Dendritic cell treated with granulocyte-macrophage colony-stimulating factor and Interleukin-4, amounts not matched to agents 40 ng/mL and 50 ng/mL, for 4 days (primary cell): ENCODE measurements around the gene PDE9A.
"Not testable (repeated sequence)": the region's sequence is repeated elsewhere in the genome, so short reads cannot be mapped to it uniquely, and the experiment has no call there.

Experiments used
- H3K27ac Mint-ChIP-seq: one replicate; pipeline ENCODE4 v1.8.0; 2022; ENCODE audit warnings: mild to moderate bottlenecking, mixed read lengths
- H3K27me3 Mint-ChIP-seq: one replicate; pipeline ENCODE4 v1.8.0; 2022; ENCODE audit warnings: mild to moderate bottlenecking, mixed read lengths
- H3K36me3 Mint-ChIP-seq: one replicate; pipeline ENCODE4 v1.8.0; 2022; ENCODE audit warnings: low read depth, mixed read lengths
- H3K4me1 Mint-ChIP-seq: one replicate; pipeline ENCODE4 v1.8.0; 2022; ENCODE audit warnings: low read depth, mixed read lengths
- H3K4me3 Mint-ChIP-seq: one replicate; pipeline ENCODE4 v1.8.0; 2022; ENCODE audit warnings: mild to moderate bottlenecking, moderate library complexity, mixed read lengths
- H3K9me3 Mint-ChIP-seq: one replicate; pipeline ENCODE4 v1.8.0; 2022; ENCODE audit warnings: mixed read lengths
- intact Hi-C: fragments of 100-400 bp; cut with micrococcal nuclease; formaldehyde crosslinking; loops from one replicate; pipeline ENCODE4 v1.15.0; 2022

PDE9A gene

DNA sequence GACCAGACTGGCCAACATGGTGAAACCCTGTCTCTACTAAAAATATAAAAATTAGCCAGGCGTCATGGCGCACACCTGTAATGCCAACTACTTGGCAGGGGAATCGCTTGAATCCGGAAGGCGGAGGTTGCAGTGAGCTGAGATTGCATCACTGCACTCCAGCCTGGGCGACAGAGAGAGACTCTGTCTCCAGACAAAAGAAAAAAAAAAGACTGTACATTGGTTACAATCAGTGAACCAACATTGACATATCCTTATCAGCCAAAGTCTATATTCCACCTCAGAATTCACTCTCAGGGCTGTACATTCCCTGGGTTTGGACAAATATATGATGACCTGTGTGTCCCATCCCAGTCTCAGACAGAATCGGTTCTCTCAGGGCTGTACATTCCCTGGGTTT lies 62.0 kb downstream of the PDE9A start:
- H3K9me3 Mint-ChIP-seq, H3K27me3 Mint-ChIP-seq, H3K27ac Mint-ChIP-seq, H3K36me3 Mint-ChIP-seq, H3K4me1 Mint-ChIP-seq, intact Hi-C loops, H3K4me3 Mint-ChIP-seq: not testable (repeated sequence)

DNA sequence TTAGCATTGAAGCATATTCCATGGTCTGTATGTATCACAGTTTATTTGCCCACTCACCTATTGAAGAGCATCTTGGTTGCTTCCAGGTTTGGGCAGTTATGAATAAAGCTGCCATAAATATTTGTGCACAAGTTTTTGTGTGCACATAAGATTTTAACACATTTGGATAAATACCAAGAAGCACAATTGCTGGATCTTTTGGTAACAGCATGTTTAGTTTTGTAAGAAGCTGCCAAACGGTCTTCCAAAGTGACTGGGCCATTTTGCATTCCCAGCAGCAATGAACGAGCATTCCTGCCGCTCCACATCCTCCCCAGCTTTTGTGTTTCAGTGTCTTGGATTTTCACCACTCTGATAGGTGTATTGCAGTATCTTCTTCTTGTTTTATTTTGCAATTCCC lies 62.7 kb downstream of the PDE9A start:
- Mint-ChIP-seq H3K4me3 (no peak overlapping the region), H3K27me3 (no peaks in the 10 kb centered on the region), H3K4me1 (no peaks in the 10 kb centered on the region), H3K27ac (no peak overlapping the region), H3K36me3 (no peaks in the 10 kb centered on the region), H3K9me3 (no peaks in the 10 kb centered on the region)
- intact Hi-C loops, result no loop called here

DNA sequence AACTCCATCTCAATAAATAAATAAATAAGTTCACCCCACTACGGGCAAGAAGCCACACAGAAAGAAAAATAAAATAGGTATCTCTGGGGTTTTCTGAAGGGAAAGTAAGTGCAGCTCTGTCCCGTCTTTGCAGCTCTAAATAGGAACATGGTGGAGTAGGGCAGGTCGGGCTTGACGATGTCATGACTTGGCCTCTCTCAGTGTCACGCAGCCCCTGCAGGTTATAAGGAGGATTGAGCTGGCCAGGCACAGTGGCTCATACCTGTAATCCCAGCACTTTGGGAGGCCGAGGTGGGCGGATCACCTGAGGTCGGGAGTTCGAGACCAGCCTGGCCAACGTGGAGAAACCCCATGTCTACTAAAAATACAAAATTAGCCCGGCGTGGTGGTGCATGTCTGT lies 67.1 kb downstream of the PDE9A start:
- H3K4me1 Mint-ChIP-seq, result peaks cover 22% of the 10 kb centered on the region
- intact Hi-C loops, H3K27ac Mint-ChIP-seq, H3K9me3 Mint-ChIP-seq, H3K4me3 Mint-ChIP-seq, H3K27me3 Mint-ChIP-seq, H3K36me3 Mint-ChIP-seq: not testable (repeated sequence)

DNA sequence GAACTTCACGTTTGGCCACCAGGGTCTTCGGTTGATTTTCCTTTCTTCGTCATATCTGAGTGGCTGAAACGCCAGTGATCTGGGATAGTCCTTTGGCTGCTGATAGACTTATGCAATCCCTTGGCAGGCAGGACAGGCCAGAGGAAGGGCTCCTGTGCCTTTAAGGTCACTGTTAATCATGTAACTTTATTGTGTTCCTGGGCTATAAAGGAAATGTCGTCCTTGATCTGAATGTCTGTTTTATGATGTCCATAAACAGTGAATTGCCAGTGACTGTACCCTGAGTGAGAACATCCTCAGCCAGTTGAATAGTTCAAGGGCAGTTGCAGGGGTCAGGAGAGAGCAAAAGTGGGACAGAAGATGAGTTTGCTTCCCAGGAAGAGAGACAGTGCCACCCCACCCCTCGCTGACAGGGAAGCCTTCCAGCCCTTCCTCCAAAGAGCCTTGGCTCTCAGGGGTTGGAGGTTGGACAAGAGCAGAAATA lies 68.0 kb downstream of the PDE9A start:
- Mint-ChIP-seq H3K4me1 (peaks cover 22% of the 10 kb centered on the region), H3K9me3 (no peaks in the 10 kb centered on the region)
- intact Hi-C loops, result no loop called here

DNA sequence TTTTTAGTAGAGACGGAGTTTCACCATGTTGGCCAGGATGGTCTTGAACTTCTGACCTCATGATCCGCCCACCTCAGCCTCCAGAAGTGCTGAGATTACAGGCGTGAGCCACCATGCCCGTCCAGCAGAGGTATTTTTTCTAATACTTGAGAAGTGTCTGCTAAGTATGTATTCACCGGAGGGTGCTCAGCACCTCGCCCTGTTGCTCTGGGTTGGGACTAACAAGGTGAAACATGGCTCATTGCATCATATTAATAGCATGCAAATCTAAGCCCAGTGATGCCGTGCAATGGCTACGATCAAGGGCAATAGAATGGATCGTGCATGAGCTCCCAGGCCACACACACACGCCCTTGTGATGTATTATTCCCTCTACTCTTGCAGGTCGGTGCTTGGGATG lies 68.7 kb downstream of the PDE9A start:
- H3K36me3 Mint-ChIP-seq, result no peaks in the 10 kb centered on the region
- no peak overlapping the region for H3K27ac Mint-ChIP-seq
- H3K9me3 Mint-ChIP-seq, result no peaks in the 10 kb centered on the region
- intact Hi-C loops, result no loop called here
- no peak overlapping the region for H3K4me3 Mint-ChIP-seq
- H3K27me3 Mint-ChIP-seq, result peaks cover 3% of the 10 kb centered on the region
- peaks cover 22% of the 10 kb centered on the region for H3K4me1 Mint-ChIP-seq

More for the DNA sequence above, 68.0 kb downstream of the PDE9A start:
- Mint-ChIP-seq H3K27me3 (peaks cover 3% of the 10 kb centered on the region), H3K36me3 (no peaks in the 10 kb centered on the region), H3K4me3 (no peak overlapping the region), H3K27ac (no peak overlapping the region)

DNA sequence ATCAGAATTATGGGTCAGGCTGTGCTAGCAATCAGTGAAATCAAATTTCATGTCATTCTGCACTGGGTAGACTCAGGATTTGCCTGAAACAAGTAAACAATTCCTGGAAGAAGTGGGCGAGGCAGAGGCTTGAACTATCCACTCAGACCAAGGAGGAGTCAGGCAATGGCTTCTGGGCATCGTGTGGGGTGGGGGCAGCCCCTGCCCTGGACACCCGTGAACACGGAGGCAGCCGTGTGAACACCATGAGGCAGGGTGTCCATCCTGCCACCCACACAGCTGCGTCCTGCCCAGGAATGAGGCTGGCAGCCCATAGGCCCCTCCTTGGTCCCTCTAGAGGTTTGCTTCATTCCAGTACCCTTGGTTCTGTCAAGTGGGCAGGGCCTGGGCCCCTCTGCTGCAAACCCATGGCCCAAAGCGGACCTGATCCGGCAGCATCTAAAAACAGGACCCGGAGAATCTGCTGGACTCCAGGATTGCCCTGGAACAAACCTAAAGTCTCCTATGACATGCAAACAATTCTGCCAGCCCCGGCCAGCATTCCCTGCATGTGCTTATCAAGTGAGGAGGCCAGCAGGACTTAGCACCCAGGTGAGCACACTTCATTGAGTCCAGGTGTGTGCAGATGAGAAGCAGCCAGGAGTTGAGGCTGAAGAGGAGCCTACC lies 69.5 kb downstream of the PDE9A start:
- Mint-ChIP-seq H3K36me3 (no peaks in the 10 kb centered on the region), H3K9me3 (no peaks in the 10 kb centered on the region), H3K4me3 (no peak overlapping the region), H3K4me1 (peaks cover 22% of the 10 kb centered on the region), H3K27ac (no peak overlapping the region), H3K27me3 (peaks cover 3% of the 10 kb centered on the region)
- intact Hi-C loops, result no loop called here

DNA sequence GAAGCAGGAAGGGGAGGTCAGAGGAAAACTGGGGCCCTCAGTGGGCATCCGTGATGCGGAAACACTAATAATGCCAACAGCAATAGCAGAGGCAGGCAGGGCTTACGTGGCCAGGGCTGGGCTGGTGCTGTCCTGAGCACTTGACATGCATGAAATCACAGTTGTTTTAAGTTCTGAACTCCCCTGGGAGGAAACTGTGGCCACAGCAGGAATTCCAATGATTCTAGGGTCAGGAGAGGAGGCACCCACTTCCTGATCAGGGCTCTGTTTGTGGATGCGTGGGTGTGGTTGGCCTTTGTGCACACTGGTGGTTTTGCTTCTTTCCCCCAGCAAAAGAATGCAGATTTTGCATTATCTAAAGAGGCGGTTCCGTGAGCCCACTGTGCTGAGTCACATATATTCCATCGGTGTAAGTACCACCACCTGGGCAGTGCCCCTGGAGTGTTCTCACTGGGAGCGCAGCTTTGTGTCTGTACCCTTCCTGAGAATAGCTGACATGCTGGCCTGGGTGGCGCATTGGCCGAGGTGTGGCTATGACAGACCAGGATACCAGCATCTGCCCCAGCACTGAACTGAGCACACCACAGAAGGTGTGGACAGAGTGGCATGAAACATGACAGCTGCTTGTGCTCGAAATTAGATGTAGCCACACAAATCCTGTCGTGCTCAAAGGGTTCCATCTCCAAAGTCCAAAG lies 71.0 kb downstream of the PDE9A start:
- peaks cover 5% of the 10 kb centered on the region for H3K9me3 Mint-ChIP-seq
- H3K4me3 Mint-ChIP-seq, result no peak overlapping the region
- intact Hi-C loops, result no loop called here
- peaks cover 3% of the 10 kb centered on the region for H3K27me3 Mint-ChIP-seq
- no peak overlapping the region for H3K27ac Mint-ChIP-seq
- no peaks in the 10 kb centered on the region for H3K36me3 Mint-ChIP-seq
- H3K4me1 Mint-ChIP-seq, result peaks cover 22% of the 10 kb centered on the region

DNA sequence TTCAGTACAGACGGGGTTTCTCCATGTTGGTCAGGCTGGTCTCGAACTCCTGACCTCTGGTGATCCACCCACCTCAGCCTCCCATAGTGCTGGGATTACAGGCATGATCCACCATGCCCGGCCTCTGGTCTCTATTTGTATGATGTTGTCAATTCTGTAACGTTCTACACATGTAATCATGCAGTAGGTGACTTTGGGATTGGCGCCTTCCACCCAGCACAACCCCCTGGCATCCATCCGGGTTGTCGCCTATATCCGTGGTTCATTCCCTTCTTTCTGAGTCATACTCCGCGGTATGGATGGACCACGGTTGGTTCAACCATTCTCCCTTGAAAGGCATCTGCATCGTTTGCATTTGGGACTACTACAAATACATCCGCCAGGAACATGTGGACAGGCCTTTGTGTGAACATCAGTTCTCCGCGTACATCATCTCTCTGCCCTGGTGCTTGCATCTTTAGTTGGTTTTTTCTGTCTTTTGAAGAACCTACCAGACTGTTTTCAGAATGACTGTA lies 72.1 kb downstream of the PDE9A start:
- H3K27me3 Mint-ChIP-seq, result peaks cover 3% of the 10 kb centered on the region

DNA sequence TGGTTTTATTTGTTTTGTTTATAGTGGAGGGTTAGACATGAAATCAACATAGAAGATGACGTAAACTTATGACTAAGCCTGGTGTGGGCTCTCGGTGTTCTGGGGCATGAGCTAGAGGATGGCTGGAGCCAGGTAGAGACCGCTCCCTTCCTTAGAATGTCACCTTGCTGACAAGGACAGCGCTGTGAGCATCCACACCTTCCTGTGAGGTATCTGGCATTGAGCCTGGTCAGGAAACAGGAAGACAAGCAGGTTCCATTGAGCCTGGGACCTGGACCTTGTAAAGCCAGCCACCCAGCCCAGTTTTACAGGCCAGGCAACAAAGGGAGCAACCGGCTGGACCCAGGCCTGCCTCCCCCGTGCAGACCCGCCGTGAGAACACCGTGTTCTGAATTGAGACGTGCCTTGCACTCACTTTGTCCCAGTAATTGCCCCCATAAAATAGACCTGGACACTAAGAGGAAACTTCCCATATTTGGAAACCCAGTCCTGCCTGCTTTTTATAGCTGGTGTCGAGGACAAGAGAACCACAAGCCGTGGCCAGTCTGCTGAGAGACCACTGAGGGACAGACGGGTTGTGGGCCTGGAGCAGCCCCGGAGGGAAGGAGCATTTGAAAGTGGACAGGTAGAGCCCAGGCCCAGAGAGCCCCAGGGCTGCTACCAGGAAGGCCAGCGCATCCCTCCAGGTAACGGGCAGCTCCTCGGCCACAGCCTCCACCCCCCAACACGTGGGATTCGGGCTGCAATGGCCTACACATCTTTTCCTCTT lies 78.0 kb downstream of the PDE9A start:
- intact Hi-C loops, result loop anchor here (5.0 kb wide), 1 partner anchor 36 kb away; no protein-coding TSS in a partner anchor
- H3K27me3 Mint-ChIP-seq, result no peaks in the 10 kb centered on the region
- no peaks in the 10 kb centered on the region for H3K36me3 Mint-ChIP-seq
- H3K9me3 Mint-ChIP-seq, result peaks cover 10% of the 10 kb centered on the region
- peaks cover 33% of the 10 kb centered on the region for H3K4me1 Mint-ChIP-seq
- H3K4me3 Mint-ChIP-seq, result no peak overlapping the region
- no peak overlapping the region for H3K27ac Mint-ChIP-seq

More for the DNA sequence above, 72.1 kb downstream of the PDE9A start:
- Mint-ChIP-seq H3K27ac (no peak overlapping the region), H3K4me3 (no peak overlapping the region), H3K36me3 (no peaks in the 10 kb centered on the region), H3K9me3 (peaks cover 10% of the 10 kb centered on the region), H3K4me1 (peaks cover 22% of the 10 kb centered on the region)
- intact Hi-C loops, result no loop called here

DNA sequence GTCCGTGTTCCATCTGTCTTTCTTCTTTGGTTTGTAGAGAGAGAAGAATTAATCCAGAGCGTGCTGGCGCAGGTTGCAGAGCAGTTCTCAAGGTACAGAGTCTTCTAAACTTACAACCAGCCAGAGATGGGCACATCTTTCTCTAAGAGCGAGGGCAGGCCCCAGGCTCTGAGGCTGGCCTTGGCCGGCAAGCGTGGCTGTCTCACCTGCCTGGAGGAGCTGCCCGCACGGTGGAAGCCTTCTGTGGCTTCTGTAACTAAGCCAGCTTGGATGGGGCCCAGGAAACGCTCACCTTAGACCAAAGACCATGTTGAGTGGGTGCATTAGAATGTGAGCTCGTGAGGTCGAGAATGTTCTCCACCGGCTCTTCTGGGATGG lies 78.6 kb downstream of the PDE9A start:
- Mint-ChIP-seq H3K4me3 (no peak overlapping the region), H3K27me3 (no peaks in the 10 kb centered on the region), H3K9me3 (peaks cover 10% of the 10 kb centered on the region), H3K27ac (no peak overlapping the region), H3K36me3 (no peaks in the 10 kb centered on the region), H3K4me1 (peaks cover 38% of the 10 kb centered on the region)
- intact Hi-C loops, result loop anchor here (5.0 kb wide), 1 partner anchor 35 kb away; no protein-coding TSS in a partner anchor

DNA sequence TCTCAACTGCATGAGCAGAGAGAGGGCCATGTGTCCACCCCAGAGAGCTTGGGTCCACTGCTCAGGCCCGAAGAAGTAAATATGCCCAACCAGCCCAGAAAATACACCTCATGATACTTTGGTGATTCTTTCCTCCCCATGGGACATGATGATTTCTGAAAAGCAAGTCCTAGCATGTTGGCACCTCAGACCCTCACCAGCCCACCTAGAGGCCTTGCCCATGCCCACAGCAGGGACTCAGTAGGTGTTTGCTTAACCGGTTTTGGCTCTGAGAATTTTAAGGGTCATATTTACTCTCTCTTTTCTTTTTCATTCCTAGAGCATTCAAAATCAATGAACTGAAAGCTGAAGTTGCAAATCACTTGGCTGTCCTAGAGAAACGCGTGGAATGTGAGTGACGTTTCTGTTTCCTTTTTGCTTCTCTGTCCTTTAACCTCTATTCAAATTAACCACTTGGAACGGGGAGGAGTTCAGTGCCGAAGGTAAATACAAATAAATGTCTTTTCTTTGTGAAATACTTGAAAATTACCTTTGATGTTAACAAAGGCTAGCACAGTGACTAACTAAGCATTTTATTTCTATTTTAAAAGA lies 79.7 kb downstream of the PDE9A start:
- Mint-ChIP-seq H3K4me1 (peaks cover 50% of the 10 kb centered on the region), H3K27me3 (no peaks in the 10 kb centered on the region), H3K36me3 (no peaks in the 10 kb centered on the region), H3K9me3 (peaks cover 10% of the 10 kb centered on the region), H3K4me3 (no peak overlapping the region), H3K27ac (no peak overlapping the region)
- intact Hi-C loops, result loop anchor here (5.0 kb wide), 1 partner anchor 34 kb away; no protein-coding TSS in a partner anchor

DNA sequence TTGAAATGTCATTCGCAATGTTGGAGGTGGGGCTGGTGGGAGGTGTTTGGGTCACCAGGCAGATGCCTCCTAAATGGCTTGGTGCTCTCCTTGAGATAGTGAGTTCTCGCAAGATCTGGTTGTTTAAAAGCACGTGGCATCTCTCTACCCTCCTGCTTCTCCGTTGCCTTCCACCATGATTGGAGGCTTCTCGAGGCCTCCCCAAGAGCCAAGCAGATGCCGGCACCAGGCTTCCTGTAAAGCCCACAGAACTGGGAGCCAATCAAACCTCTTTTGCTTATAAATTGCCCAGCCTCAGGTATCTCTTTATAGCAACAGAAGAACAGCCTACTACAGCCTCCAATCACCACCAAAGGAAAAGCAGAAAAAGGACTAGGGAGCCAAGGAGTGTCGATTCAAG lies 80.5 kb downstream of the PDE9A start:
- Mint-ChIP-seq H3K27ac (no peak overlapping the region), H3K4me1 (peaks cover 56% of the 10 kb centered on the region), H3K36me3 (no peaks in the 10 kb centered on the region), H3K9me3 (peaks cover 9% of the 10 kb centered on the region), H3K4me3 (no peak overlapping the region), H3K27me3 (no peaks in the 10 kb centered on the region)
- intact Hi-C loops, result loop anchor here (5.0 kb wide), 1 partner anchor 33 kb away; no protein-coding TSS in a partner anchor

DNA sequence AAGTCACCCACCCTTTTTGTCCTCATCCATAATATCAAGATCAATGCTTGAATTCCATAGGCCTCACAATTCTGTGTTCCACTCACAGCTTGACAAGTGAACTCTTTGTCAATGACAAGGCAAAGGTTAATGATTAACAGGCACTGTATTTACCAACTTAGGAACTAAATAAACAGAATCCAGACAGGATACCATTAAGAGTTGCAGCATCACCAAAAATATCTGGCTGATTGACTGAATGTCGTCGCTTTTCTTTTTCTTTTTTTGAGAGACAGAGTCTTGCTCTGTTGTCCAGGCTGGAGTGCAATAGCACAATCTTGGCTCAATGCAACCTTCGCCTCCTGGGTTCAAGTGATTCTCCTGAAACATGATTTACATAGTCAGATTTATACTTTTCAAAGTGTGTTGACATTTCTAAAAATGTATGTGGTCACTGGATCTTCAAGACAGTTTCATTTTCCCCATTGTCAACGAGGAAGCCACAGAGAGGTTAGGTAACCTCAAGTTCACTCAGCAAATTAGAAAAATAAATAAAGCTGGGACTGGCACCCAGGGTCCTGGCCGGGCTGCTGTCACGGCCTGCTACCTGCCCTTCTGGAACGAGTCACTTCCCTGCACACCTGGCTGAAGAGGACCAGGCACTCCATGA lies 81.0 kb downstream of the PDE9A start:
- no peak overlapping the region for H3K27ac Mint-ChIP-seq
- intact Hi-C loops, result loop anchor here (5.0 kb wide), 1 partner anchor 33 kb away; no protein-coding TSS in a partner anchor
- peaks cover 56% of the 10 kb centered on the region for H3K4me1 Mint-ChIP-seq
- H3K27me3 Mint-ChIP-seq, result no peaks in the 10 kb centered on the region
- H3K36me3 Mint-ChIP-seq, result no peaks in the 10 kb centered on the region
- no peak overlapping the region for H3K4me3 Mint-ChIP-seq
- H3K9me3 Mint-ChIP-seq, result peaks cover 4% of the 10 kb centered on the region
